ENCODE data around the gene KCNQ5.

KCNQ5 gene

DNA sequence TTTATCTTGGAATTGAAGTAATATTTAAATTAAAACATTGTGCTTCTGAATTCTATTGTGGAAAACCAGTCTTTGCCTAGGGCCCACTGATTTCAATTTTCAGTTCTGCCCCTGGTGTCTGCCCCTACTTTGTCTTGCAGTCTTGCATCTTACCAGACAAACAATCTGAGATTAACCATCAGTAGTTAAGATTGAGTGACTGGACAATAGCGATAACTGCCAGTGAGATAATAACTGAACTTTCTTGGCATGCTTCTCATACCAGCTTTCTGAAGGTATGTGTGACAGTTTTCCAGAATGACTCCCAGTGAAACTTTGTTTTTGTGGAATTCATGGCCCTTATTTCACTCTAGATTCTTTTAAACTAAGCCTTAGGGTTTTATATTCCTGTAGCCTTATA, 53.5 kb downstream of the KCNQ5 start:
- DNase-seq (ENCODE audit: low read depth in 3 of 3, low spot score in 1 of 3): no peak

DNA sequence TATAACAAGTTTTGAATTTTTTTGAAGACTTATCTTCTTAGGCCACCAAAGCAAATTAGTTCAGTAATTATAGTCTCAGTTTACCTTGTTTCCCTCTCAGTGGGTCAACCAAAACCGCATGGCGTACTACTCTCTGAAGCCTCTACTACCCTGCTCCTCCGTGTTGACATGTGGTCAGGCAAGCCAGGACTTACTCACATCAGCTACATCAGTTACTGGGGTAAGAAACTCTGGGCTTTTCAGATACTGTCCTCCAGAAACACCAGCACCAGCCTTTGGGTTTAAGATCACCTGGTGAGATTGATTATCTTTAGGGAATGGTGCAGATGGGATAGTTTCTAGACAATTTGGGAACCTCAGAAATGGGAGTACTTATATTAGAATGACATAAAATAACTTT, 55.1 kb downstream of the KCNQ5 start:
- no peak for DNase-seq (ENCODE audit: low read depth in 3 of 3, low spot score in 1 of 3)

- no peak for DNase-seq (ENCODE audit: low read depth in 3 of 3, low spot score in 1 of 3)
Measured at GRCh38 chr6:72677740-72678139, 55.9 kb downstream of the KCNQ5 start.

DNA sequence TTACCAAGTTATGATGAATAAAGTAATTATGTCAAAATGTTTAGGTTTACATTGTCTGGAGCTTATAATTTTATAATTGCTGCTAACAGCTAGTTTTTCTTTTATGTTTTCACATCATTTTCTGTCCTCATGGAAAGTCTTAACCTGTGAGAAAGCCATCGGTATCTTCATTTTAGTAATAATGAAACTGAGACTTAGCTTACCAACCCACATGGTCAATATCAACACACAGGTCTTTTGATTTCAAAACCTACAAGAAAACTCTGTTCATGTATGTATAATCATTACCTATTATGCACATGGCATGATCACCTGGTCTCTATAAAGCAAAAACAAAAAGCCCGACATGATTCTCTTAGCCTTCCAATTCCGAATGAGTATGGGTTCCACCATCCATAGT, 61.9 kb downstream of the KCNQ5 start:
- DNase-seq (ENCODE audit: low read depth in 3 of 3, low spot score in 1 of 3): no peak

DNA sequence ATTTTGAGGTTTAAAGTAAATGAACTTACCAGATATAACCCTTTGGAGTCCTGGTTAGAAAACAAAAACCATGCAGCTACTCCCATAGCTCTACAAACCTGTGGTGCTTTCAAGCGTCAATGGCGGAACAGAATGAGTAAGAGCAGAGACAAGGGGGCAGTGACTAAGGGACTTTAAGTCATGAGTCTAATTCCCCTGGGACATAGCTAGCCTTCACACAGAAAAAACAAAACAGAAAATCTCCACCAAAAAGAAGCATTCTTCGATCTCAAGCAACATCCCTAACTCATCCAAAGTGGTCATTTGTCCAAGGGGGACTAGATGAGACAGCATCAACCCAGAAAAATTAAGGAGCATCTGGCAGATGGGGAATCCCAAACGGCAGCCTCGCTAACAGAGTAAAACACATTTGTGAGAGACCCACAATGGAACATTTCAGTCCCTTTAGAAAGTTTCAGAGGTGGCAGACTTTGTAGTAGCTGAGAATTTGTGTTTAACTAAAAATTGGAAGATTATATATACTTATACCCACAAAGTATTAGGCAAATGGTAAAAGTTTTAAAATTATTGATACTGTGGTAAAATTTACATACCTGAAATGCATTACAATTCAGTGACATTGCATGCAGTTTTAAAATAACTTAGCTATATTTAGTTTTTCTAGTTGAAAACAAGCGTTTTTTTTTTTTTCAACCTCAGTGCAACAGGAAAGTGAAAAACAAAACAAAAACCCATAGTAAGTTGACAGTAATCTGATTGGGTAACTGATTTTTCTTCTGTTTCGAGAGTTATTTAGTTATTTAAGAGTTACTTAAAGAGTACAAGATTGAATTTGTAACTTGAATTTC, 67.5 kb downstream of the KCNQ5 start:
- DNase-seq (ENCODE audit: low read depth in 3 of 3, low spot score in 1 of 3): no peak

GRCh38 chr6:72691249-72691648, 69.4 kb downstream of the KCNQ5 start:
- DNase-seq (ENCODE audit: low read depth in 3 of 3, low spot score in 1 of 3): no peak

- DNase-seq (ENCODE audit: low read depth in 3 of 3, low spot score in 1 of 3): no peak
Measured at GRCh38 chr6:72696055-72696454, 74.2 kb downstream of the KCNQ5 start.

DNA sequence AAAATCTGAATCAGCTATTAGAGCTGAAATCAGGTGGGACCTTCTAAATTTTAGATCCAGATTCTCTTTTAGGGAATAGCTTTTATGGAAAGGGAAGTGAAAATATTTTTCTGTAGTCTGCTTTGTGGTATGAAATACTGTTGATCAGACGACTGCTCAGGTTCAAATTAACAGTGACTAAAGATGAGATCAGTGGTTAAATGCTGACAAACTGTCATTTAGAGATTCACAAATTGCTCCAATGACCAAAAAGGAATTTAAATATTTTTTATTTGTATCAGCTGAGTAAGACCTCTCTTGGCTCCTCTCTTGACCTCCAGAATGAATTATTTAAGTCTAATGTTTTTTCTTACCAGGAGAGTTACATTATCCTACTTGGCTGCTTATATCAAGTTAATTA, 77.3 kb downstream of the KCNQ5 start:
- DNase-seq (ENCODE audit: low read depth in 3 of 3, low spot score in 1 of 3): no peak

GRCh38 chr6:72702421-72702820, 80.6 kb downstream of the KCNQ5 start:
- no peak for DNase-seq (ENCODE audit: low read depth in 3 of 3, low spot score in 1 of 3)

GRCh38 chr6:72703093-72703492, 81.2 kb downstream of the KCNQ5 start:
- no peak for DNase-seq (ENCODE audit: low read depth in 3 of 3, low spot score in 1 of 3)

DNA sequence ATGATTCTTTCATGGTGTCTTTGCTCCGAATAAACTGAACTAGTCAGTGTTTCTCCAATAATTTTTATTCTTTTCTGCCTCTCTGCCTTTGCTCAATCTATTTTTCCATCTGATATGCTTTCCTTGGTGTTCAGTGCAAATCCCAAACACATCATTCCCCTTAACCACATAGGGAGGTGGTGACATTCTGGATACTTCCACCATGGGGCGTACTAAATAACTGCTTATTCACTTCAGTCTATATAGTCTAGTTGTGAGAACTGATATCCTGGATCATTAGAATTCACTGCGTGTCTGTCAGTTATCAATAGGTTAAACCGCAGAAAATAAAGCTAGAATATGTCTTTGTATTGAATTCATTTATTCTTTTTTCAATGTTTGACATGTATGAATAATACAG, 83.1 kb downstream of the KCNQ5 start:
- no peak for DNase-seq (ENCODE audit: low read depth in 3 of 3, low spot score in 1 of 3)

GRCh38 chr6:72709431-72709830, 87.6 kb downstream of the KCNQ5 start:
- no peak for DNase-seq (ENCODE audit: low read depth in 3 of 3, low spot score in 1 of 3)

DNA sequence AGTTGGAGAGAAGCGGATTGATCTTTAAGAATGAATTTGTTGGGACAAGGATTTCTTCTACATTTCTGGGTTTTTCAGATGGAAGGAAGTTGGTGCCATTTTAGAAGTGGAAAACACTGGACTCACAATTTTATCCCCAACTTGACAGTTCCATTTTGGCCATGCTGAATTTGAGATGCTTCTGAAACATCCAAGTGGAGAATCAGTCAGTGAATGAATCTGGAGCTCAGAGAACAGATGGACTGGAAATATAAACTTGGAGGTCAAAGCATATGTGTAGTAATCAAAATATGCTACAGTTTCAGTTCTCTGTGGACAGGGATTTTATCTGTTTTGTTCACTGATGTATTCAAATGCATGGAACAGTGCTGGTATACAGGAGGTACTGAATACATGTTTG, 89.9 kb downstream of the KCNQ5 start:
- no peak for DNase-seq (ENCODE audit: low read depth in 3 of 3, low spot score in 1 of 3)

GRCh38 chr6:72712910-72713309, 91.0 kb downstream of the KCNQ5 start:
- DNase-seq (ENCODE audit: low read depth in 3 of 3, low spot score in 1 of 3): no peak

DNA sequence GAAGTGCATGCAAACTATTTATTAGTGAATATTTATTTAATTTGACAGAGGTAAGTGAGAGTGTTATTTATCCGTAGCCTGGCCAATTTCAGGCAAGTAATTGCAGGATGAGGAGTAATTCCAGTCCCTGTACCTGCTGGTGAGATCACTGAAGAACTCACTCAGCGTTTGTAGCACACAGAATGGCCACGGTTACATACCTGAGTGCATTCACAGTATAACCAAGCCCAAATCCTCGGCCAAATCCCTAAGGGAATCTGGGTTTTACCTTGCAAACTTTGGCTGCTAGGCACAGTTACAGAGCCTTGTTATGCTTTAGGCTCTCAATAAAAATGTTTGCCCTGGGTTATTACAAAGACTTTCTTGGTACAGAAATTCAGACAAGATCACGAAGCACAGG, 93.3 kb downstream of the KCNQ5 start:
- DNase-seq (ENCODE audit: low read depth in 3 of 3, low spot score in 1 of 3): no peak

DNA sequence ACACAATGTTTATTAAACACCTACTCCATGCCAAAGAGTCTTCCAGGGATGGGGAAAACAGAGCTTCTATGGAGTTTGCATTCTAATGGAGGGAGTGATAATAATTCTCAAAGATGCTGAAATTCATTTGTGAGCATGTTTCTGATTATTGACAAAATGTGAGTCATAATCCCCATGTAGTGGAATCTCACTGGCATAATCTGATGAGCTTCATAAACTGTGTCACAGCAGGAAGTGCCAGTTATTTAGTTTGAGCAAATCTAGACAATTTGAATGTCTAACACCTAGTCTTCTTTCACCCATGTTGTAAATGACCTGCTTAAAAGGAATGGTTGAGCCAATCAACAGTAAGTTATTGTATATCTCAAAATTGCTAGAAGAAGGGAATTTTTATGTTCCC, 95.1 kb downstream of the KCNQ5 start:
- no peak for DNase-seq (ENCODE audit: low read depth in 3 of 3, low spot score in 1 of 3)

DNA sequence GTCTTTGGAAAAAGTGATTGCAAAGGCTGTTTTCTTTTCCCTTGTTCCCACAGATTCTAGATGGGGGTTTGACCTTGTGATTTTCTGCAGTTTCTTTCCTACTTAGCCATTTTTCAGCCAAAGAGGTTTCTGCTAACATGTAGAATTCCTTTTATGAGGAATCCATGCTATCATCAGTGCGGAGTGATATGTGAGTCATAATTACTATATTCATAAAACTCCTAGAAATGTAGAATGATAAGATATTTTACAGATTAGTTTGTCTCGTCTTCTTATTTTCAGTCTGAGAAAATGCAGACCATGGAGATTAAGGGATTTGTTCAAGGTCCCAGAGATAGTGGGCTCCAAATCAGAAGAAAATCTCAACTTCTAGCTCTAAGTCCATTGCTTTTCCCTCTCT, 98.6 kb downstream of the KCNQ5 start:
- no peak for DNase-seq (ENCODE audit: low read depth in 3 of 3, low spot score in 1 of 3)

DNA sequence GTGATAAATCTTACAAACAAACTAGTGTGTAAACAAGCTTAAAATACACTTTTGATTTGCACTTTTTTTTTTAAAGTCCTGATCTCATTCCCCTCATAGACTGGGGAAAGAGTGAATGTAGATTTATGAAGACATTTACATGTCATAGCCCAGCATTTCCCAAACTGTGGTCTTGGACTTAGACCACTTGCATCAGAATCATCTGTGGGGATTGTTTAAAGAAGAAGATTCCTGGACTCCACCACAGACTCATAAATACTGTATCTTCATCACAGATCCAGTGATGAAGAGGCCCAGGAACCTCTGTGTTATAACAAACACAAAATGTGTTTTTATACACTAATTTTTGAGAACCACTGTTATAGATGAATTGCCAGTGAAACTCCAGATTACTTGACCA, 99.5 kb downstream of the KCNQ5 start:
- DNase-seq (ENCODE audit: low read depth in 3 of 3, low spot score in 1 of 3): no peak

DNA sequence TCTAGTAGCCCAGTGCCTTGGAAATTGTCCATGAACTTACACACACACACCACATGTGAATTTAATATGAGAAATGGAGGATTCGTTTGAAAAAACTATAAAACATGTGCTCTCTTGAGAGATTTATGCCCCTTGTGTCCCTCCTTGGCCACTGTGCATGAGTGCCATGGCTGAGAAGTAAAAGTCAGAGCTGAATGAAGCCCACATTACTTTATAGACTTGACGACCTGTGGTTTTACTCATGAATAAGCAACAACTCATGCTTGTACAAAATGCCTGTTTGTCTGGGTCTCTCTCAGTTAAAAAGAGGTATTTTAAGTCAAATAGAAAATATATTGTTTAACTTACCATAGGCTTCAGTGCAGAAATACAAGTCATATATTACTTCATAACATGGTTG, 102.7 kb downstream of the KCNQ5 start:
- no peak for DNase-seq (ENCODE audit: low read depth in 3 of 3, low spot score in 1 of 3)

DNA sequence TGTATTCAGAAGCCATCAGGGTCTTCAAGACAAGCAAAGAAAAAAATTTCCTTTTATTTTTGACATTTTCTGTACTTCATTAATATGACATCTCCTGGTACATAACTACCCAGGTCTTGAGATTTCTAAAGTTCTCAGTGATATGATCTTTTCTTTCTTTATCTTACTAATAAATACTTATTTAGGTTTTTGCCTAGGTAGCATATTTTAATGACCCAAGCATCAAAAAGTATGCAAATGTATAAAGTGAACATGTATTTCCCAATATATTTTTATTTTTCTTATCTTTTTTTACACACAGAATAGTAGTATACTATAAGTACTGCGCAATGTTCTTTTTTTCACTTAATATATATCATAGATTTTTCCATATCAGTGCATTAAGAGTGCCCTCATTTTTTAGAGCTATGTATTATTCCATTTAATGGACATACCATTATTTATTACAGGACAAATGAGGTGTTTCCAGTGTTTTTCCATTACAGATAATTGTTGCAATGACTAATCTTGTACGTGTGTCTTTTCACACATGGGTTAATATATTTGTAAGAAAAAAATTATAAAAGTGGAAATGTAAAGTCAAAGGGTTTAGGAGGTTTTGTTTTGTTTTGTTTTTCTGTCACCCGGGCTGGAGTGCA, 107.0 kb downstream of the KCNQ5 start:
- DNase-seq (ENCODE audit: low read depth in 3 of 3, low spot score in 1 of 3): no peak

DNA sequence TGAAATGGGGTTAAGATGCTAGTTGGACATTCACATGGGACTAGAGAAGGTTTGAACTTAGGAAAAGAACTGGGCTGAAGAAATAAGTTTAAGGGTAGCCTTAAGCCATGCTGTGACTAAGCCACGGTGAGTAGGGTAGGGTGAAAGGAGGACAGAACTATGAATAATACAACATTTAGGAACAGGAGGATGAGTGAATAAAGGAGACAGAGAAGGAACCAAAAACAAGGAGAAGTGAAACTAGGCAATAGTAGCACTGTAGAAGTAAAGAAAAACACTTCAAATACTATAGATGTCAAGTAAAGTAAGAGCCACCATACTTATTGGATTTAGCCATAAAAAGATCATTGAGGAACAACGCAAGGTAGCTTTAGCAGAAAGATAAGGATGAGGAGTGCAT, 111.2 kb downstream of the KCNQ5 start:
- no peak for DNase-seq (ENCODE audit: low read depth in 3 of 3, low spot score in 1 of 3)

GRCh38 chr6:72738091-72738490, 116.2 kb downstream of the KCNQ5 start:
- DNase-seq (ENCODE audit: low read depth in 3 of 3, low spot score in 1 of 3): no peak

DNA sequence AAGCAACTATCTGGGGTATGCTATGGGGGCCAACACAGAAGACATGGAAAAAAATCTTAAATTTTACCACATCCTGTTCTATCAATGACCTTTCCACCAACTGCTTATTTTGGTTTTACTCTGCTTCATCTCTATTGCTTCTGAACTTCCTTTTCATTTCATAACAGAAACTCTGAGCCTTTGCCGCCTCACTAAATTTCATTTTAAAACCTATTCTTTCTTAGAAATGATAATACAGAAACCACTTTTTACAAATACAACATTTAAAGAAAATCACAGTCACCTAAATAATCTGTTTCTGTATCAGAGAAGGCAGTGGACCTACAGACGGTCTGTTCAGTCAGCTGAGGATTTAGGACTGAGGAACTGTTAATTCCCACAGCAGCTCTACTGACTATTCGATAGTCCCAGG, 117.5 kb downstream of the KCNQ5 start:
- no peak for DNase-seq (ENCODE audit: low read depth in 3 of 3, low spot score in 1 of 3)
